Activated CD4-positive, alpha-beta T cell treated with anti-CD3 and anti-CD28 coated beads for 36 hours (primary cell): ENCODE results near the gene MRPL37. TPM values are rescaled to one million over a fixed set of nuclear protein-coding genes. Genes with fewer than 3 reads are reported as not detected.
A peak's percentile ranks its signal among the peaks of the same experiment; 100 is the strongest.

Experiments used
- ATAC-seq: fragments of 200-7000 bp; cut with Tn5 transposase; one replicate; pipeline ENCODE4 v1.10.0; 2021; ENCODE audit warnings: mild to moderate bottlenecking, moderate library complexity
- CTCF ChIA-PET: fragments of 350-600 bp; sonication (Branson Sonifier 250); formaldehyde crosslinking; loops from one replicate; lab custom pipeline; 2021; ENCODE audit warnings: antibody characterized with exemption; lab: Charles Lee
- POLR2A ChIA-PET: fragments of 350-600 bp; sonication (Branson Sonifier 250); formaldehyde crosslinking; loops from one replicate; lab custom pipeline; 2021; ENCODE audit warnings: antibody characterized with exemption, inconsistent platforms; lab: Charles Lee
- DNase-seq: peaks from one replicate; pipeline ENCODE4 v3.0.0-alpha.2; 2020
- H3K27ac Mint-ChIP-seq: one replicate; pipeline ENCODE4 v1.8.0; 2021; ENCODE audit warnings: mixed read lengths
- H3K27me3 Mint-ChIP-seq: one replicate; pipeline ENCODE4 v1.8.0; 2021; ENCODE audit warnings: mixed read lengths
- H3K36me3 Mint-ChIP-seq: one replicate; pipeline ENCODE4 v1.8.0; 2021; ENCODE audit warnings: low read depth, mixed read lengths
- H3K4me1 Mint-ChIP-seq: one replicate; pipeline ENCODE4 v1.8.0; 2021; ENCODE audit warnings: mixed read lengths
- H3K4me3 Mint-ChIP-seq: one replicate; pipeline ENCODE4 v1.8.0; 2021; ENCODE audit warnings: mild to moderate bottlenecking, moderate library complexity, mixed read lengths
- H3K9me3 Mint-ChIP-seq: one replicate; pipeline ENCODE4 v1.8.0; 2021; ENCODE audit warnings: low read depth, mixed read lengths
- intact Hi-C, 2 experiments: fragments of 100-400 bp; cut with DNase I in 1 of 2; cut with micrococcal nuclease in 1 of 2; formaldehyde crosslinking; loops; one replicate each; pipeline versions ENCODE4 v1.14.2 to v1.15.1; 2022 to 2024; cut with DNase I, micrococcal nuclease
- total RNA-seq, 2 experiments: library from RNA; stranded (reverse); gene quantifications; one replicate each; pipeline ENCODE4 v1.2.3, GENCODE V29; 2021

The MRPL37 gene
- total RNA-seq, 2 experiments from 2014 or later: 177 to 189 TPM

DNA sequence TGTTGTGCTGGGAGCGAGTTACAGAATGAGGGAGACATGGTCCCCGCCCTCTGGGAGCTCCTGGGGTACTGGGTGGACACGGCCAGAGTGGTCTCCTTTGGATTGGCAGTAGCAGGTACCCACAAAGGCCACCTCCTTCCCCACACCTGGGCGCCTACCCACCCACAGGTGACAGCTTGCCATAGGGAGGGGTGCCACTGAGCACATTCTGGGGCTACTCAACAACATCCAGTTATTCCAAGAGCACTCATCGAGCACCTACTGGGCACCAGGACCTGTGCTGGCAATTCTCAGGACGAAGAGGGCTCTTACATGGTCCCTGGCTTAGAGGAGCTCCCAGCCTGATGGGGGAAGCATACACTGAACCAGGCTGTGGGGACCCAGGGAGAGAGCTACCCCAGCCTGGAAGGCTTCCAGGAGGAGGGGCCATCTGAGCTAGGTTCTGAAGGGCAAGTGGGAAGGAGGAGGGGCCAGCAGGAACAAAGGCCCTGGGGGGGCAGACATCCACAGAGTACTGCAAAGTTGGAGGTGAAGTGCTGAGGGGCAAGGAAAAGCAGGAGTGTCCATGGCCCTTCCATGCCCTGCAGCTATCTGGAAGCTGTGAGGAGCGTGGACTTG lies 22.0 kb downstream of the MRPL37 start:
- DNase-seq: no peak
- Mint-ChIP-seq H3K9me3 (no peaks in the 10 kb centered on the region), H3K27ac (no peak overlapping the region), H3K27me3 (no peaks in the 10 kb centered on the region), H3K4me3 (no peak overlapping the region), H3K36me3 (peaks cover 20% of the 10 kb centered on the region), H3K4me1 (peaks cover 5% of the 10 kb centered on the region)
- ChIA-PET CTCF (no interaction called here), POLR2A (interaction anchor here (1.3 kb wide), 1 partner anchor 22 kb away, joined by 5 read pairs; the partner anchor contains the start of genes CYB5RL and MRPL37)
- no peak for ATAC-seq
- intact Hi-C loops: no loop called here

GRCh38 chr1:54222711-54223110 lies 22.7 kb downstream of the MRPL37 start:
- ATAC-seq: no peak
- intact Hi-C loops: no loop called here
- Mint-ChIP-seq H3K4me3 (no peak overlapping the region), H3K27ac (peak overlapping the region; percentile 22), H3K27me3 (no peaks in the 10 kb centered on the region), H3K9me3 (no peaks in the 10 kb centered on the region), H3K4me1 (peaks cover 5% of the 10 kb centered on the region), H3K36me3 (peaks cover 13% of the 10 kb centered on the region)
- ChIA-PET POLR2A (interaction anchor here (0.6 to 1.3 kb wide), 2 partner anchors 23 to 240 kb away, joined by 3 to 5 read pairs; partner anchors contain the start of genes CYB5RL and MRPL37), CTCF (no interaction called here)
- no peak for DNase-seq

- ChIA-PET POLR2A (interaction anchor here (0.6 kb wide), 1 partner anchor 239 kb away, joined by 3 read pairs; no protein-coding TSS in a partner anchor), CTCF (no interaction called here)
- Mint-ChIP-seq H3K4me3 (no peak overlapping the region), H3K36me3 (peaks cover 12% of the 10 kb centered on the region), H3K27me3 (no peaks in the 10 kb centered on the region), H3K27ac (no peak overlapping the region), H3K4me1 (peaks cover 5% of the 10 kb centered on the region), H3K9me3 (no peaks in the 10 kb centered on the region)
- intact Hi-C loops: no loop called here
- DNase-seq: no peak
- ATAC-seq: no peak
Observed at GRCh38 chr1:54223441-54224202, 23.7 kb downstream of the MRPL37 start.

GRCh38 chr1:54224233-54224632 lies 24.3 kb downstream of the MRPL37 start:
- Mint-ChIP-seq H3K9me3 (no peaks in the 10 kb centered on the region), H3K36me3 (peaks cover 10% of the 10 kb centered on the region), H3K4me1 (peaks cover 8% of the 10 kb centered on the region), H3K27me3 (no peaks in the 10 kb centered on the region), H3K4me3 (no peak overlapping the region), H3K27ac (no peak overlapping the region)
- POLR2A ChIA-PET: no interaction called here
- CTCF ChIA-PET: no interaction called here
- intact Hi-C loops: no loop called here
- no peak for DNase-seq
- no peak for ATAC-seq

GRCh38 chr1:54225378-54225777 lies 25.4 kb downstream of the MRPL37 start:
- ChIA-PET POLR2A (no interaction called here), CTCF (no interaction called here)
- no peaks in the 10 kb centered on the region for H3K27me3 Mint-ChIP-seq
- intact Hi-C loops: loop anchor here in 1 of 2 experiments (5.0 kb wide), 1 partner anchor 177 kb away; no protein-coding TSS in a partner anchor
- no peak for ATAC-seq
- H3K36me3 Mint-ChIP-seq: peaks cover 3% of the 10 kb centered on the region
- DNase-seq: no peak
- no peaks in the 10 kb centered on the region for H3K9me3 Mint-ChIP-seq
- peaks cover 15% of the 10 kb centered on the region for H3K4me1 Mint-ChIP-seq
- H3K4me3 Mint-ChIP-seq: no peak overlapping the region
- H3K27ac Mint-ChIP-seq: peak overlapping the region; percentile 16

- no peaks in the 10 kb centered on the region for H3K9me3 Mint-ChIP-seq
- H3K4me1 Mint-ChIP-seq: peaks cover 22% of the 10 kb centered on the region
- H3K27me3 Mint-ChIP-seq: no peaks in the 10 kb centered on the region
- DNase-seq (no peak), ATAC-seq (no peak)
- H3K27ac Mint-ChIP-seq: no peak overlapping the region
- ChIA-PET POLR2A (no interaction called here), CTCF (no interaction called here)
- no peak overlapping the region for H3K4me3 Mint-ChIP-seq
- intact Hi-C loops: loop anchor here in 1 of 2 experiments (5.0 kb wide), 1 partner anchor 176 kb away; no protein-coding TSS in a partner anchor
- H3K36me3 Mint-ChIP-seq: peaks cover 3% of the 10 kb centered on the region
Observed at GRCh38 chr1:54225986-54226559, 26.1 kb downstream of the MRPL37 start.

DNA sequence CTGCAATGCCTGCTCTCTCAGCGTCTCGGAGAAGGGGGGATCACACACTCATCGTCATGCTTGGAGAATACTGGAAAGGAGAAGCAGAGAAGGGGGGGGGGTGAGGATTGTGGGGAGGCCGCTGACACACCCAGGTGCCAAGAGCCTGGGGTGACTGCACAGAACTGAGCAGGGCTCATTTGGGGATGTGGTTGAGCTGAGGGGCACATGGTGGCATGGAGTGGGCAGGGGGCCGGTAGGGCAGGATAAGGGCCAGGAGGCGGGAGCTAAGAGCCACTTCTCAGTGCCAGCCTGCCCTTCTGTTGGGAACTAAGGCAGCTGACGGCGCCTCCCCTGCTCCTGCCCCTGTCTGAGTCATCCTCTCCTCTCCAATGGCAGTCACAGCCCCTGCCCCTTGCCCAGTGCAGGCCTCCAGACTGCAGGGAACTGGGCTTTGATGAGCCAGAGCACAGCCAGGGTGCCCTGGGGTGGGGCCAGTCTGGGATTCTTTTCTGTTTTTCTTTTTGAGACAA lies 27.2 kb downstream of the MRPL37 start:
- no peaks in the 10 kb centered on the region for H3K9me3 Mint-ChIP-seq
- H3K4me1 Mint-ChIP-seq: peaks cover 24% of the 10 kb centered on the region
- no peaks in the 10 kb centered on the region for H3K27me3 Mint-ChIP-seq
- DNase-seq: peak; percentile 29
- no peak overlapping the region for H3K27ac Mint-ChIP-seq
- CTCF ChIA-PET: no interaction called here
- no peak for ATAC-seq
- H3K4me3 Mint-ChIP-seq: no peak overlapping the region
- POLR2A ChIA-PET: interaction anchor here (0.6 to 0.7 kb wide), 2 partner anchors 13 to 215 kb away, joined by 4 read pairs; no protein-coding TSS in a partner anchor
- intact Hi-C loops: loop anchor here in 1 of 2 experiments (5.0 kb wide), 1 partner anchor 175 kb away; no protein-coding TSS in a partner anchor
- peaks cover 3% of the 10 kb centered on the region for H3K36me3 Mint-ChIP-seq

GRCh38 chr1:54227891-54228310 lies 27.9 kb downstream of the MRPL37 start:
- H3K4me1 Mint-ChIP-seq: peaks cover 24% of the 10 kb centered on the region
- no peaks in the 10 kb centered on the region for H3K27me3 Mint-ChIP-seq
- DNase-seq (no peak), ATAC-seq (no peak)
- ChIA-PET CTCF (no interaction called here), POLR2A (interaction anchor here (0.6 to 0.7 kb wide), 2 partner anchors 14 to 67 kb away, joined by 3 to 4 read pairs; no protein-coding TSS in a partner anchor)
- peaks cover 3% of the 10 kb centered on the region for H3K36me3 Mint-ChIP-seq
- H3K27ac Mint-ChIP-seq: peak overlapping the region; percentile 20
- no peaks in the 10 kb centered on the region for H3K9me3 Mint-ChIP-seq
- H3K4me3 Mint-ChIP-seq: no peak overlapping the region
- intact Hi-C loops: loop anchor here in 1 of 2 experiments (5.0 kb wide), 1 partner anchor 174 kb away; no protein-coding TSS in a partner anchor

DNA sequence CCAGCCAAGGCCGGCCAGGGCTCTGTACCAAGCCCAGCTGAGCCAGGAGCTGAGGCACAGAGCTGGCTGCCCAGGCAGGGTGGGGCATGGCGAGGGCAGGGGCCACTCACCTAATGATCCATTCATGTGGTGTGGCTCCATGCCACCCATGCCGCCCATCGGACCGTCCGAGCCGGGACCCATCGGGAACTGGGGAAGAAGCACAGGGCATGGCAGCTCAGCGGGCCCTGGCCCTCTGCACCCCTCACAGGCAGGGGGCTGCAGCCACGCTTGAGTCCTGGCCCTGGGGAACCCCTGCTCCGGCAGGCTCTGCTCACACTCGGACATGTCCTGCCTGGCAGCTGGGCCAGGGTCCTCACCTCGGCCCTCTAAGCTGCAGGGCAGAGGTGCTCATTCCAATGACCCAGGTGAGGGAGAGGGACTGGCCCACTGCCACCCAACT lies 28.7 kb downstream of the MRPL37 start:
- ChIA-PET POLR2A (no interaction called here), CTCF (no interaction called here)
- DNase-seq: no peak

GRCh38 chr1:54229281-54229891 lies 29.4 kb downstream of the MRPL37 start:
- H3K27me3 Mint-ChIP-seq: no peaks in the 10 kb centered on the region
- ChIA-PET POLR2A (no interaction called here), CTCF (no interaction called here)
- peak overlapping the region; percentile 80 for H3K27ac Mint-ChIP-seq
- H3K4me3 Mint-ChIP-seq: no peak overlapping the region
- peaks cover 3% of the 10 kb centered on the region for H3K36me3 Mint-ChIP-seq
- H3K9me3 Mint-ChIP-seq: no peaks in the 10 kb centered on the region
- intact Hi-C loops: loop anchor here in 1 of 2 experiments (5.0 kb wide), 1 partner anchor 173 kb away; no protein-coding TSS in a partner anchor
- DNase-seq (peak; percentile 54), ATAC-seq (peak; percentile 48)
- H3K4me1 Mint-ChIP-seq: peaks cover 24% of the 10 kb centered on the region

More for the DNA sequence above, 28.7 kb downstream of the MRPL37 start:
- no peak for ATAC-seq
- intact Hi-C loops: loop anchor here in 1 of 2 experiments (5.0 kb wide), 1 partner anchor 174 kb away; no protein-coding TSS in a partner anchor
- H3K27ac Mint-ChIP-seq: no peak overlapping the region
- no peak overlapping the region for H3K4me3 Mint-ChIP-seq
- peaks cover 24% of the 10 kb centered on the region for H3K4me1 Mint-ChIP-seq
- H3K36me3 Mint-ChIP-seq: peaks cover 3% of the 10 kb centered on the region
- no peaks in the 10 kb centered on the region for H3K27me3 Mint-ChIP-seq
- no peaks in the 10 kb centered on the region for H3K9me3 Mint-ChIP-seq
